Suppressor macrophage treated with lipopolysaccharide for 4 hours (primary cell): ENCODE results near the gene CAMKMT.

Source experiments
- DNase-seq: peaks from one replicate; pipeline ENCODE4 v3.0.0-alpha.2; 2020

The CAMKMT gene

GRCh38 chr2:44779793-44780192 lies 418.0 kb downstream of the CAMKMT start:
- DNase-seq: no peak

- DNase-seq: no peak
Measured at GRCh38 chr2:44780406-44780805, 418.7 kb downstream of the CAMKMT start.

DNA sequence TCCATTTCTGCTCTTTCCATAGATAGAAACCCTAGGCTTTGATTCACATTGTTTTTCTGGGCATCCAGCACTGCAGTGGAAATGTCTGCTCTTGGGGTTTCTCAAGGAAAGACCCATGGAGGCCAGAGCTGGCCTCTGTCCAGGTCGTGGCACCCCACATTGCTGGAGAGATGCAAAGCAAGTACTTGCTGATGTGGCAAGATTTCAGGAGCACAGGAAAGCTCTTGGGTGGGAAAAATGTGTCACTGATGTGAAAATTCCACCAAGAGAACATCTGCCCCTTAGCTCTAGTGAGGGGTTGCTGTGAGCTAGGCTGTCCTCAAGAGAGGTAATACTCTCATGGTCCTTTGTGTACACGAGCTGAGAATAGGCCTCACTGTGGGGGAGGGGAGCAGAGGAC lies 423.7 kb downstream of the CAMKMT start:
- no peak for DNase-seq

- no peak for DNase-seq
Measured at GRCh38 chr2:44786045-44786816, 424.5 kb downstream of the CAMKMT start.

DNA sequence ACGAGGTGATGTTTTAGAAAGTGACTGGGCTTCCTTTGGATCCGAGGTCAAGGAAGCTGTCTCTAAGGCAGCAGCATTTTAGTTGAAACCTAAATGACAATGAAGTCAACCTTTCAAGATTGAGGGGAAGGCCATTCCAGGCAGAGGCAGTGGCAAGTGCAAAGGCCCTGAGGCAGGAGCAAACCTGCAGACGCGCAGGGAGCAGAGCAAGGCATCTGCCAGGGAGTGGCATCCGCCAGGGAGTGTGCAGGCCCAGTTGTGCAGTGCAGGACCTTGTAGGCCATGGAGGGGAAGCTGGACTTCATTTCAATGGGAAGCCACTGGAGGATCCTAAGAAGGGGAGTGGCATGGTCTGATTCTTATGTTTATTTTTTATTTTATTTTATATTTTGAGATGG lies 425.1 kb downstream of the CAMKMT start:
- no peak for DNase-seq

DNA sequence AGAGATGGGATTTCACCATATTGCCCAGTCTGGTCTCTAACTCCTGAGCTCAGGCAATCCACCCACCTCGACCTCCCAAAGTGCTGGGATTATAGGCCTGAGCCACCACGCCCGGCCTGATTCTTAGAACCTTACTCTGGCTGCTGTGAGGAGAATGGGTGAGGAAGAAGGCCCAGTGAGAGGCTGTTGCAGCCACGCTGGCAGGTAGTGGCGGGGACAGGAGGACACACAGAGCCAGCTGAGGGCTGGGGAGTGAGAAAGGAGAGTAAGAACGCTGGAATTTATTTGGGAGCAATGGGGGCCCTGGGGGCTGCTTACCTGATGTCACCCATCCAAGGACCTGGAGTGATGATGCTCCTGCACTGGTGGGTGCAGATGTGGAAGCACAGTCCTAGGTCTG lies 425.9 kb downstream of the CAMKMT start:
- no peak for DNase-seq

DNA sequence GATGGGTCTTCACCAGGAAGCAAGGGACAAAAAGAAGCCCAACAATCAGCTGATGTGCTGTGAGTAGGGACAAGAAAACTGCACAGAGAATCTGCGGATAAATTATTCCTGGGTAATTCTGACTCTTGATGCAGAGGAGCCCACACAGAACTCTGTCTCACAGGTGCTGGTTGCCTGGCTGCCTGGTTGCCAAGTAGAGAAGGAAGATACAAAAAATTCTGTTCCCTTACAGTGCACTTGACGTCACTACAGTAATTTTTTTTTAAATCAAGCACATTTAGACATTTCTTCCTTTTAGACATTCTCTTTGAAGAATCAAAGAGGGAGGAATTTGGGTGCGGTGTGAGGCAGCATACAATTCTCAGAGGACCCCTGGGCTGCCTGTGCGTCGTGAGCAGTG lies 427.7 kb downstream of the CAMKMT start:
- DNase-seq: no peak

- DNase-seq: no peak
Measured at GRCh38 chr2:44789971-44790721, 428.4 kb downstream of the CAMKMT start.

GRCh38 chr2:44793322-44793870 lies 431.6 kb downstream of the CAMKMT start:
- peak; percentile 17 for DNase-seq

DNA sequence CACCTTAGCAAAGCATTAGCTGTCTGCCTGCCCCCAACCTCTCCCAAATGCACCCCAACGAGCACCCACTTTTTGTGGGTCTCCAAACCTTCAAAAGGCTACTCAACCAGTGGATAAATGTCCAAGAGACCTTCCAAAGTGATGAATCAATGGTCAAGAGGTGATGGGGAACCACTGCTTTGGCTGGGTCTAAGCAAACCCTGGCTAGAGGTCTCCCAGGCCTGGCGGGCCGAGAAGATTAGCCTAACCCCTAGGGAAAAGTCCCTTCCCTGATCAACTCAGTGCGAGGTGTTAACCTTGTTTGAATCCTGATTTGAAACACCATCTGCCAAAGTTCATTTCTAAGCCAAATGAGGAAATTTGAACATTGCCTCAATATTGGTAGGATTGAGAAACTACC lies 435.0 kb downstream of the CAMKMT start:
- DNase-seq: no peak

- no peak for DNase-seq
Measured at GRCh38 chr2:44798139-44798659, 436.5 kb downstream of the CAMKMT start.

DNA sequence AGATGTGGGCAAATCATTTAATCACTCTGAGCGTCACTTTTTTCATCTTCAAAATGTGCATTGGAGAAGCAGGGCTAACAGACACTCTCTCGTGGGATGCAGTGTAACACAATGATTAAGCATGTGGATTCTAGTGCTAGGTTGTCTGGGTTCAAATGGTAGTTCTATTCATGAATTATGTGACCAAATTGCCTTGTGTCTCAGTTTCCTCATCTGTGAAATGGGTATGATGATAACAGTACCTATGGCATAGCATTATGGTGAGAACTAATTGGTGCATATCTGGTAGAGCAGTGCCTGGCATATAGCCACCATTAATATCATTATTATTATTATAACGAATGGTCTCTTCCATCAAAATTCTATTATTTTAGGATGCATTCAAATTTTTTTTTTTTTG lies 437.4 kb downstream of the CAMKMT start:
- DNase-seq: no peak

GRCh38 chr2:44799754-44800153 lies 438.0 kb downstream of the CAMKMT start:
- DNase-seq: no peak

- no peak for DNase-seq
Measured at GRCh38 chr2:44801289-44801840, 439.6 kb downstream of the CAMKMT start.

DNA sequence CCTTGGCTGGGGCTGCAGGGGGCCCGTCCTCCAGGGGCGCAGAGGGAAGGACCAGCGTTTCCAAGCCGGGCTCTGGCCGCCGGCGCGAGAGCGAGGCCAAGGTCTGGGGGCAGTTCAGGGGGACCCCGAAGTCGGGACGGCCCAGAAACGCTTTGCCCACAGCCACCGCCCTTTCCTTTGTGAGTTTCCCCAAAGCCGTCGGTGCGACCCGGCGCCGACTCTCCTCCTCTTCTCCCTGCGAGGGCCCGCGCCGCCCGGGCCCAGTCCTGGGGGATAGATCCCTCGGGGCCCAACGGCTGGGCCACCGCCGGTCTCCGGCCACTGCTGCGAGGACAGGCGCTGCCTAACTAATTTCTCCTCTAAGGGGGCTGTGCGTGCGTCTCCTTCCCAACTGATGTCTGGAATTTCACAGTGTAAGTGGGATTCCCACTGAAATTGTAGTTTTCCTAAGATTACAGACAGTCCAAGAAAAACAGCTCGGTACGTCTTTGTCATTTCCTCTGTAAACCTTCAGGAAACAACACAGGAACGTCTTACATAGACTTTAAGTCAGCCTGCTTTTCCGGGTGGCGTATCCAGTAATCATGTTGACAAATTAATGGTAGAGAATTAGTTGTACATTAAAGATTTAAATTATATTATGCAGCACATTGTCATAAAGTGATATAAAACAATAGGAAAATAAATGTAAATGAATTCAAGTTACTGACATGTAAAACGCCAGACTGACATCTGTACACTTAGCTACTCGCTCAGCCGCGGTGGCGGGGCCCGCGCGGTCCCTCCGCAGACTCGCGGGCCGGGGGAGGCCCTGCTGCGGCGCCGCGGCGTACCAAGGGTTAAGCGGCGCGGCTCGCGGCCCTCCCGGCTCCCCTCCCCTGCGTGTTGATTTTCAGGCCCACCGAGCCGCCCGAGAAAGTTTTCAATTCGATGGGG lies 440.4 kb downstream of the CAMKMT start:
- DNase-seq: no peak

DNA sequence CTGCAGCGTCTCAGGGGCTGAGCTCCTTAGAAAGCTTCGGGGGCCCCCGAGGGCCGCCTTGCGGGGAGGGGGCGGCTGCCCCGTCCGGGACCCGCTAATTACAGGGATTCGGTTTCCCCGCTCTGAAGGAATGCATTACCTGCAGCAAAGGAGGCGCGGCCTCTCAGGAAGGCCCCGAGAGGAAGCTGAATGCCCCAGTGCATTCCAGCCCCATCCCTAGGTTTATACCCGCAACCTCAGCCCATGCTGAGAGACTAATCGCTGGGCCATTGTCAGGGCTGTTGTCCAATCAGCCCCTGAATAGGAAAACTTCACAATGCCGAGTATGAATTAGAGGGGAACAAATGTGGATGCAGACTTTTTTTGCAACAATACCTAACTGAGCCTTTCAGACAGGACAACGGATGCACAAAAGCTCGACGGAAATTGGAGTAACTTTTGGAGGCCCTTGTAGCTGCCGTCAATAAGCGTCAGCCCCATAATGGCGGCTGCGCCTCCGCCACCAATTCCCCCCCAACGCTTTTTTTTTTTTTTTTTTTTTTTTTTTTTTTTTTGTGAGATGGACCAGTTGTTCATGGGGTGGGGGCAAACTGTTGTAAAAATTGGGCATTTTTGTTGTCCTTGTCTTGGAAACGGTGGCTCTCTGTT lies 441.2 kb downstream of the CAMKMT start:
- no peak for DNase-seq

DNA sequence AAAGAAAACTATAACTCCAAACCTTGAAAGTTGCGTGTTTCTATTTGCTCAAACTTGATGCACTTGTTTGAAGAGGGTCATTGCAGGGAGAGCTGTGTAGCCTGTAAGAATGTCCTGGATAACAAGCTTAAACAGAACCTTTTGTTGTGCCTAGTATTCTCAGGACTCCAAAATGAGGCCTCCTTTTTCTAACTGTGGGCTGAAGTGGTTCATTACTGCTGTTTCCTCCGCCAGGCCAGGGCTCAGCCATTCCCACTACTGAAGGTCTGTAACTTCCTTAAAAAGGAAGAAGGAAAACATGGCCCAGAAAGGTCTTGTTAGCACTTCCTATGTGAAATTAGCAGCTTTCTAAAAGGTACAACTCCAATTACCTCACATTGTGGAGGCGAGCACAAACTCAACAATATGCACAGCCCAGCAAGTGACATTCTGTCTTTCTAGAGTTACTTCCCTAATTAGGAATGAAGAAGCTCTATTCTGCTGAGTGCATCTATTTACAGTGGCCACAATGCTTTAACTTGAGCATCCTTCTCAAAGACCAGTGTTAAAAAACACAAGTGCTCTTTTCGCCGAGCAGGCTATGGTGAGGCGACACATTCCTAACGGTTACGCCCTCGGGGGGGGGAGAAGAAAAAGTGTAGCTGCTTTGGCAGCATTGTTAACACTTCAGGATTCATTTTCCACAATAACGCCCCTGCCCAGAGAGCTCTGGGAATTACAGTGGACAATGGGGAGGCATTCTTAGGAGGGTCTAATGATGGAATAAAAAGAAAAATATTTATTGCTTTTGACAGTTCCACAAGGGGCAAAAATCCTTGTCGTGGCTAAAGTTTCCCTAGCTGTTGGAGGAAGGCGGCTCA lies 442.9 kb downstream of the CAMKMT start:
- DNase-seq: peak; percentile 19

DNA sequence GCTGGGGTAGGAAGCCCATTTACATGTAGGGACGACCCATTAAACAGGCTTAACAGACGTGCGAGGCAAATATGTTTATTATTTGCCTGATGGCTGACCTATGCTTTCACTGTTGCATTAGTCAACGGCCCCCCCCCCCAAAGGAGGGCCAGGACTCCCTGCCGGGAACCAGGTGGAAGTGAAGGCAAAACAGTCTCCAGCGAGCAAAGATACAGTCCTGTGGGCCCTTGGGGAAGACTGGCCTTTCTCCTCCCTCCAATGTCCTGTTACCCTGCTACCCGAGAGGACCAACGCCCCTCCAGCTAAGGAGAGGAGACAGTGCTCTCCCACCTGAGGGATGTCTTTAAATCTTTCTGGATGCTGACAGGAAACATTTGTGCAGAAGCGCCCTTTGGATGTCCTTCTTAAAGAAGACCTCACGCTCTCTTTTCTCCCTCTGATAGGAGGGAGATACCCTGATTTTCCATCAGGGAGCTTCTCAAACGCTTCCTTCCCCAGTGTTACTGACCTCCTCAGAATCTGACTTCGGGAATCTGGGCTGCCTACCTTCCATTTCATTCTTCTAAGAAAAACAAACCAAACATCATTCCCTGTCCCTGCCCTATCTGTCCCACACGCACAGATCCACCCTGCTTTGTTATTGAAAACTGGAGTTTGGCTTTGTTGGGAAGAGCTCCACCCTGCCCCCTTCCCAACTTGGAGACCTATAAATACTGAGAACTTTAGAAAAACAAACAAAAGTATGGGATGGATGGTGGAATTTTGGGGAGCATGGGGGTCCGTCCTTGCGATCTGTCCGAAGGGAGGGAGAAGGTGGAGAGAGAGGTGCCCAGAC lies 443.9 kb downstream of the CAMKMT start:
- no peak for DNase-seq

DNA sequence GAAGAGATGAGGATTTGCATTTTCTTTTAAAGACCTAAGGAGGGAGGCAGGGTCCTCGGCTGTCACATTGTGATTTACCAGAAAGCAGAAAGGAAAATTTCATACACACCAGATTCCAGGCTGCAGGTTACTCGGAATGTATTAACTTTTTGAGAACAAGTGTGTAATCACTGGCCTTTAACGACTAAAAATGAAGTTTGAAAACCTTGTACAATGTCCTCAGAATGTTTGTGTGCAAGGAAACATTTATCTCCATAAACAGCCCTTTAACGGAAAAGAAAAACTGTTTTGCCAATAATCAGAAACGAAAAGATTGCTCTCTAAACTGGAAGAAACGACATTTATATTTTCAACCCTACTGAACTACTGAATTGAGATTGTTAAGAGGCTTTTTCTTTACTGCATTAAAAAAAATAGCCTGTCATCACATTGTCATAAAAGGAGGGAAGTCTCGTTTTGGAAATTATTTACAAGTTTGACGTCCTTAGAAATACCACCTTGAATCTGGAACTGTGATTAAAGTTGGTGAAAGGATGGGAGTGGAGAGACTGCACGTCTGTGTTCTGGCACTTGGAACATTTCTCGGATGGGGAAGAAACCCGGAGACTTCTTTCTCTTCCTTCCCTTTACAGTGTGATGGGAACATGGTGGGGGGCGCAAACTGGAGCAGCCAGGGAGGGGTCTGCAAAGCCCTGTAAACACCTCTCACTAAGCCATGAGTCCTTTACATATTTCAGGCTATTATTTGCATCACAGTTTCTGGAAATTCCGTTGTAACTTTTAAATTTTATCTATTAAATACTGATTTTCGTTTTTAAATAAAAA lies 445.7 kb downstream of the CAMKMT start:
- no peak for DNase-seq
